ENCODE measurements around the gene RTN4RL2.
A peak's percentile ranks its signal among the peaks of the same experiment; 100 is the strongest.

RTN4RL2 gene

DNA sequence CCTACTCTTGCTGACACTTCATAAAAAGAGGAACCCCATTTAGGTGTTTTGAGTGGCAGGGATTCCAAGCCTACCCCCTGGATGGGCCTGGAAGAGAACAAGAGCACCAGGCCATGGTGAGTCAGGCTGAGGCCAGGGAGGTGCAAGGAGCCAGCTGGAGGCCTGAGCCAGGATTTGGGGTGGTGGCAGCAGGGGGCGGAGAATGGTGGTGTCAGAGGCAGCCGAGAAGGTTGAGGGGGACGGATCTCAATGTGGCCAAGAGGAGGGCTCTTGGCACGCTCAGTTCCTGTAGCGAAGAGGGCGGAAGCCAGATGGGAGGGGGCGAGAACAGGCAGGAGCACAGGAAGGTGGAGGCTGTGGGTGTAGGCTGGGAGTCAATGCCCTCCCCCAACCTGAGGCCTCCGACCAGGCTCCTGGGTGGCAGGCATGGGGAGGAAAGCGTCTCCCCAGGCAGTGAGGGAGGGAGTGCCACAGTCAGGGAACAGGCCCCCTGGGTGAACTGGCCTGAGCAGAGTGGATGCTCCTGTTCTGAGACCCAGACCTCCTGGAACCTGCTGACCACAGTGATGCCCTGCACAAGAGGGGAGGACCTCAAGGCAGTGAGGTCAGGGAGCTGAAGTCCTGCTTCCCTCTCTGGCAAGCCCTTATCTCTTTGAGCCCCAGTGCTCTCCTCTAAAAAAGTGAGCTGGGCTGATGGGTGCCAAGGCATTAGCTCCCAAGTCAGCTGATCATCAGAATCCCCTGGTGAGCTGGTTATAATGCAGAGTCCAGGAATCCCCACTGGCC, 13.9 kb downstream of the RTN4RL2 start:
- Histone ChIP-seq H3K4me1 (ENCODE audit: control insufficient read depth, insufficient read depth, low read length) (no peaks in the 10 kb centered on the region), H3K27ac (ENCODE audit: insufficient read depth, low read depth, low read length, poor library complexity, severe bottlenecking) (no peak overlapping the region), H3K27me3 (ENCODE audit: control insufficient read depth, insufficient read depth, low read length, poor library complexity, severe bottlenecking) (peaks cover 50% of the 10 kb centered on the region), H3K36me3 (ENCODE audit: control insufficient read depth, insufficient read depth, low read length) (no peaks in the 10 kb centered on the region), H3K9me3 (ENCODE audit: control insufficient read depth, low read length) (no peaks in the 10 kb centered on the region), H3K4me3 (ENCODE audit: insufficient read depth, low read depth, low read length) (no peak overlapping the region)
- WGBS, 2 experiments = 68 to 70% methylated on average over 9 of the region's 9 CpGs

DNA sequence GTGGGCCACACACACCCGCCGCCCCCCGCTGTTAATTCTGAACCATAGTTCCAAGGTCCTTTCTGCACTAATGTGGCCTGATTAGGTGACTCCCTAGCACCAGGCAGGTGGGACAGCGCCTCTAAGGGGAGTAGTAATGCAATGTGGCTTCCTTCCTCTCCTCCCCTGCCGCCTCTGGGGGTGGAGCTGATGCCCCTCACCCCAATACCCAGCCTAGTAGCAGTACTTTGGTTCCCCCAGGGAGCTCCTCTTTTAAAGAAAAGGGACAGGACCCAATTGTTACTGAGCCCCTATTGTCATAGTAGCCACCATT, 14.4 kb downstream of the RTN4RL2 start:
- 75 to 82% methylated on average over 5 of the region's 5 CpGs for WGBS, 2 experiments
- Histone ChIP-seq H3K27me3 (ENCODE audit: control insufficient read depth, insufficient read depth, low read length, poor library complexity, severe bottlenecking) (peaks cover 55% of the 10 kb centered on the region), H3K9me3 (ENCODE audit: control insufficient read depth, low read length) (no peaks in the 10 kb centered on the region), H3K36me3 (ENCODE audit: control insufficient read depth, insufficient read depth, low read length) (no peaks in the 10 kb centered on the region), H3K4me1 (ENCODE audit: control insufficient read depth, insufficient read depth, low read length) (no peaks in the 10 kb centered on the region), H3K27ac (ENCODE audit: insufficient read depth, low read depth, low read length, poor library complexity, severe bottlenecking) (no peak overlapping the region), H3K4me3 (ENCODE audit: insufficient read depth, low read depth, low read length) (no peak overlapping the region)

DNA sequence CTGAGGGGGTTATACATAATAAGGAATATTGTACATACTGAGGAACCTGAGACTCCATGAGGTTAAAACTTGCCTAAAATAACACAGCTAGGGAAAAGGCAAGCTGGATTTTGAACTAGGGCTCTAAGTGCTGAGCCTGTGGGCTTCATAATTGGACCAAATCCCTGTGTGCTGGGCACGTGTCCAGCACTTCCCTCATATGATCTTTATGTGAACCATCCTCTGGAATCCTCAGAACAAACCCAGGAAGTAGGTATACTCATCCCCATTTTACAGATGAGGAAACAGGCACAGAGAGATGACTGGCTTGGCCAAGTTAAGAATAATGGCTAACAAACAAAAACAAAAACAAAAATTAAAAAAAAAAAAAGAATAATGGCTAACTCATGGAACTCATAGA, 14.9 kb downstream of the RTN4RL2 start:
- WGBS, 2 experiments = 69 to 89% methylated on average over 1 of the region's 1 CpG
- H3K27me3 ChIP-seq (ENCODE audit: control insufficient read depth, insufficient read depth, low read length, poor library complexity, severe bottlenecking) = peaks cover 55% of the 10 kb centered on the region
- H3K36me3 ChIP-seq (ENCODE audit: control insufficient read depth, insufficient read depth, low read length) = no peaks in the 10 kb centered on the region
- no peak overlapping the region for H3K27ac ChIP-seq (ENCODE audit: insufficient read depth, low read depth, low read length, poor library complexity, severe bottlenecking)
- no peaks in the 10 kb centered on the region for H3K4me1 ChIP-seq (ENCODE audit: control insufficient read depth, insufficient read depth, low read length)
- H3K4me3 ChIP-seq (ENCODE audit: insufficient read depth, low read depth, low read length) = no peak overlapping the region
- no peaks in the 10 kb centered on the region for H3K9me3 ChIP-seq (ENCODE audit: control insufficient read depth, low read length)

- H3K4me1 ChIP-seq (ENCODE audit: control insufficient read depth, insufficient read depth, low read length) = no peaks in the 10 kb centered on the region
- peaks cover 59% of the 10 kb centered on the region for H3K27me3 ChIP-seq (ENCODE audit: control insufficient read depth, insufficient read depth, low read length, poor library complexity, severe bottlenecking)
- WGBS, 2 experiments = 64 to 74% methylated on average over 5 of the region's 5 CpGs
- H3K9me3 ChIP-seq (ENCODE audit: control insufficient read depth, low read length) = no peaks in the 10 kb centered on the region
- H3K36me3 ChIP-seq (ENCODE audit: control insufficient read depth, insufficient read depth, low read length) = no peaks in the 10 kb centered on the region
- no peak overlapping the region for H3K27ac ChIP-seq (ENCODE audit: insufficient read depth, low read depth, low read length, poor library complexity, severe bottlenecking)
- H3K4me3 ChIP-seq (ENCODE audit: insufficient read depth, low read depth, low read length) = no peak overlapping the region
Observed at GRCh38 chr11:57475671-57476046, 15.3 kb downstream of the RTN4RL2 start.

DNA sequence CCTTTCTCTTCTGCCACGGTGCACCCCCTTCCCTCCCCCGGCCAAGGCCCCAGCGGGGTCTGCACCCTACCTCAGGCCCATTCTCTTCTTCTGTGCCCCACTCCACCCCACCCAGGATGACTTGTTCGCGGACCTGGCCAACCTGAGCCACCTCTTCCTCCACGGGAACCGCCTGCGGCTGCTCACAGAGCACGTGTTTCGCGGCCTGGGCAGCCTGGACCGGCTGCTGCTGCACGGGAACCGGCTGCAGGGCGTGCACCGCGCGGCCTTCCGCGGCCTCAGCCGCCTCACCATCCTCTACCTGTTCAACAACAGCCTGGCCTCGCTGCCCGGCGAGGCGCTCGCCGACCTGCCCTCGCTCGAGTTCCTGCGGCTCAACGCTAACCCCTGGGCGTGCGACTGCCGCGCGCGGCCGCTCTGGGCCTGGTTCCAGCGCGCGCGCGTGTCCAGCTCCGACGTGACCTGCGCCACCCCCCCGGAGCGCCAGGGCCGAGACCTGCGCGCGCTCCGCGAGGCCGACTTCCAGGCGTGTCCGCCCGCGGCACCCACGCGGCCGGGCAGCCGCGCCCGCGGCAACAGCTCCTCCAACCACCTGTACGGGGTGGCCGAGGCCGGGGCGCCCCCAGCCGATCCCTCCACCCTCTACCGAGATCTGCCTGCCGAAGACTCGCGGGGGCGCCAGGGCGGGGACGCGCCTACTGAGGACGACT, 15.9 kb downstream of the RTN4RL2 start:
- Histone ChIP-seq H3K27ac (ENCODE audit: insufficient read depth, low read depth, low read length, poor library complexity, severe bottlenecking) (no peak overlapping the region), H3K4me3 (ENCODE audit: insufficient read depth, low read depth, low read length) (peak overlapping the region; percentile 22), H3K27me3 (ENCODE audit: control insufficient read depth, insufficient read depth, low read length, poor library complexity, severe bottlenecking) (peaks cover 64% of the 10 kb centered on the region), H3K36me3 (ENCODE audit: control insufficient read depth, insufficient read depth, low read length) (no peaks in the 10 kb centered on the region), H3K9me3 (ENCODE audit: control insufficient read depth, low read length) (no peaks in the 10 kb centered on the region), H3K4me1 (ENCODE audit: control insufficient read depth, insufficient read depth, low read length) (no peaks in the 10 kb centered on the region)
- WGBS, 2 experiments = 6% methylated on average over 80 of the region's 80 CpGs

- Histone ChIP-seq H3K27ac (ENCODE audit: insufficient read depth, low read depth, low read length, poor library complexity, severe bottlenecking) (no peak overlapping the region), H3K4me1 (ENCODE audit: control insufficient read depth, insufficient read depth, low read length) (no peaks in the 10 kb centered on the region), H3K4me3 (ENCODE audit: insufficient read depth, low read depth, low read length) (peak overlapping the region; percentile 22), H3K36me3 (ENCODE audit: control insufficient read depth, insufficient read depth, low read length) (no peaks in the 10 kb centered on the region), H3K27me3 (ENCODE audit: control insufficient read depth, insufficient read depth, low read length, poor library complexity, severe bottlenecking) (peaks cover 71% of the 10 kb centered on the region), H3K9me3 (ENCODE audit: control insufficient read depth, low read length) (no peaks in the 10 kb centered on the region)
- WGBS, 2 experiments = 13 to 14% methylated on average over 26 to 27 of the region's 27 CpGs
Observed at GRCh38 chr11:57476757-57477506, 16.6 kb downstream of the RTN4RL2 start.

DNA sequence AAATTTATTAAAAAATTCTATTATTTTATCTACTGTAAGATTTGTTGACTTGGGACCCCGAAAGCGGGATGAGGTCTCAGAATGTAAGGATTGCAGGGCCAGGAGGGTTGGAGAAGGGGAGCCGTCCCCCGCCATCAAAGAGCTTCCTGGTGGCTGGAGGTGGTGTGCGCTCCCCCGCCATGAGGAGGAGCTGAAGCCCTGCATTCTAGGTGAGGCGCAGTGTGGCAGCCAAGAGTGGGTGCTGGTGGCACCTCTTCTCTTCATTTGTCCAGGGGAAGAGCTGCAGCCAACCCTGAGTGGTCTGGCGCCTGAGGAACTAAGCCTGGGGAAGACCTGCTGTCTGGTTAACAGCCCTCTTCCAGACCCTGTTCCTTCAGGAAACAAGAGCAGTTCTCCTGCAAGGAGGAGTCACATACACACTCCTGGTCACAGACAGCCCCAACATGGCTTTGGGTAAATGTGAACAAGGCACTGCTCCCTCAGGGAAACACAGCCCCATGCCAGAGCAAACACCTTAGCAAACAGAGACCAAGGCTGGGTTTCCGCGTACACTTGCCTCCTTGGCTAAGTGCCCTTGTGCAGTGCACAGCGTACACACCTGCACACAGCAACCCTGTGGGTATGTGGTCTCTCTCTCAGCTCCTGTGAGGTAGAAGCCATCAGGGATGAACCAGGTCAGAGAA, 17.3 kb downstream of the RTN4RL2 start:
- H3K9me3 ChIP-seq (ENCODE audit: control insufficient read depth, low read length) = no peaks in the 10 kb centered on the region
- H3K36me3 ChIP-seq (ENCODE audit: control insufficient read depth, insufficient read depth, low read length) = no peaks in the 10 kb centered on the region
- 92 to 94% methylated on average over 11 of the region's 11 CpGs for WGBS, 2 experiments
- H3K4me3 ChIP-seq (ENCODE audit: insufficient read depth, low read depth, low read length) = no peak overlapping the region
- no peak overlapping the region for H3K27ac ChIP-seq (ENCODE audit: insufficient read depth, low read depth, low read length, poor library complexity, severe bottlenecking)
- no peaks in the 10 kb centered on the region for H3K4me1 ChIP-seq (ENCODE audit: control insufficient read depth, insufficient read depth, low read length)
- H3K27me3 ChIP-seq (ENCODE audit: control insufficient read depth, insufficient read depth, low read length, poor library complexity, severe bottlenecking) = peaks cover 78% of the 10 kb centered on the region

DNA sequence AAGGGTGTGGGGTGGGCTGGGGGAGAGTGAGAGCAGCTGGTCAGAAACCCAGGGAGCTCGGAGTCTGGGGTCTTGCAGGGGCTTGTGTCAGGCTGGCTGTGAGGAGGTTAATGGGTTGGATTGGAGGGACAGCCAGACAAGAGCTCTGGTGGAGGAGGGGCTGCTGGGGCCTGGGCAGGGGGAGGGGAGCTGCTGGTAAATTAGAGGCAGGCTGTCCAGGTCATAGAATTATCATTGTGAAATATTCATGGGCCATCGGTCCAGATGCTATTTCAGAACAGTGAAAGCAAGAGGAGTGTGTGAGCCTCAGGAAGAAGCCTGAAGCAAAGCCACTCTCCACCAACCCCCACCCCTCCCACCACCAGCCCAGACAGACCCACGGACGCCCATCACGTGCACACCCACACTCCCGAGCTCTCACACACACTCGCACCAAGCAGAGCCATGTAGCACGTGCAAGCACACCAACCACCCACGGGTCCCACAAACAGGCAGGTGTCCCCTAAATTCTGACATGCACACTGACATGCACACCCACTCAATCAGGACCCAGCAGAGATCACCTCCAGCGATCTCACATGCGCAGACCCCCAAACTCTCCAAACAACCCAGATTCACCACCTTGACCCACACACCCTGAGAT, 18.8 kb downstream of the RTN4RL2 start:
- Histone ChIP-seq H3K4me1 (ENCODE audit: control insufficient read depth, insufficient read depth, low read length) (no peaks in the 10 kb centered on the region), H3K36me3 (ENCODE audit: control insufficient read depth, insufficient read depth, low read length) (no peaks in the 10 kb centered on the region), H3K27me3 (ENCODE audit: control insufficient read depth, insufficient read depth, low read length, poor library complexity, severe bottlenecking) (peaks cover 86% of the 10 kb centered on the region), H3K9me3 (ENCODE audit: control insufficient read depth, low read length) (no peaks in the 10 kb centered on the region), H3K4me3 (ENCODE audit: insufficient read depth, low read depth, low read length) (no peak overlapping the region), H3K27ac (ENCODE audit: insufficient read depth, low read depth, low read length, poor library complexity, severe bottlenecking) (no peak overlapping the region)
- 74 to 76% methylated on average over 11 of the region's 11 CpGs for WGBS, 2 experiments

- WGBS, 2 experiments = 57 to 64% methylated on average over 4 of the region's 4 CpGs
Observed at GRCh38 chr11:57479911-57480310, 19.6 kb downstream of the RTN4RL2 start.

More at GRCh38 chr11:57479911-57480310, 19.6 kb downstream of the RTN4RL2 start:
- no peak overlapping the region for H3K4me3 ChIP-seq (ENCODE audit: insufficient read depth, low read depth, low read length)
- H3K27ac ChIP-seq (ENCODE audit: insufficient read depth, low read depth, low read length, poor library complexity, severe bottlenecking) = no peak overlapping the region
- no peaks in the 10 kb centered on the region for H3K4me1 ChIP-seq (ENCODE audit: control insufficient read depth, insufficient read depth, low read length)
- peaks cover 81% of the 10 kb centered on the region for H3K27me3 ChIP-seq (ENCODE audit: control insufficient read depth, insufficient read depth, low read length, poor library complexity, severe bottlenecking)
- no peaks in the 10 kb centered on the region for H3K9me3 ChIP-seq (ENCODE audit: control insufficient read depth, low read length)
- H3K36me3 ChIP-seq (ENCODE audit: control insufficient read depth, insufficient read depth, low read length) = no peaks in the 10 kb centered on the region

Data from ectodermal cell (in vitro differentiated cells).